GM18520 (cell line): Measurements from ENCODE around the gene SLC38A7.
A peak's percentile ranks its signal among the peaks of the same experiment; 100 is the strongest.
"Not testable (repeated sequence)": the region's sequence is repeated elsewhere in the genome, so short reads cannot be mapped to it uniquely, and the experiment has no call there.

Experiments used
- ATAC-seq: cut with Tn5 transposase; IDR thresholded peaks from one replicate; pipeline ENCODE4 v1.9.1; 2021; ENCODE audit not compliant: unreplicated experiment

SLC38A7 gene, protein sequence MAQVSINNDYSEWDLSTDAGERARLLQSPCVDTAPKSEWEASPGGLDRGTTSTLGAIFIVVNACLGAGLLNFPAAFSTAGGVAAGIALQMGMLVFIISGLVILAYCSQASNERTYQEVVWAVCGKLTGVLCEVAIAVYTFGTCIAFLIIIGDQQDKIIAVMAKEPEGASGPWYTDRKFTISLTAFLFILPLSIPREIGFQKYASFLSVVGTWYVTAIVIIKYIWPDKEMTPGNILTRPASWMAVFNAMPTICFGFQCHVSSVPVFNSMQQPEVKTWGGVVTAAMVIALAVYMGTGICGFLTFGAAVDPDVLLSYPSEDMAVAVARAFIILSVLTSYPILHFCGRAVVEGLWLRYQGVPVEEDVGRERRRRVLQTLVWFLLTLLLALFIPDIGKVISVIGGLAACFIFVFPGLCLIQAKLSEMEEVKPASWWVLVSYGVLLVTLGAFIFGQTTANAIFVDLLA

GRCh38 chr16:58684354-58685083 is at the start of gene SLC38A7:
Gene SLC38A7 (minus strand): TSS chr16:58684770. CDS start chr16:58680126, 4,644 bp downstream.
- peak; percentile 85 for ATAC-seq

DNA sequence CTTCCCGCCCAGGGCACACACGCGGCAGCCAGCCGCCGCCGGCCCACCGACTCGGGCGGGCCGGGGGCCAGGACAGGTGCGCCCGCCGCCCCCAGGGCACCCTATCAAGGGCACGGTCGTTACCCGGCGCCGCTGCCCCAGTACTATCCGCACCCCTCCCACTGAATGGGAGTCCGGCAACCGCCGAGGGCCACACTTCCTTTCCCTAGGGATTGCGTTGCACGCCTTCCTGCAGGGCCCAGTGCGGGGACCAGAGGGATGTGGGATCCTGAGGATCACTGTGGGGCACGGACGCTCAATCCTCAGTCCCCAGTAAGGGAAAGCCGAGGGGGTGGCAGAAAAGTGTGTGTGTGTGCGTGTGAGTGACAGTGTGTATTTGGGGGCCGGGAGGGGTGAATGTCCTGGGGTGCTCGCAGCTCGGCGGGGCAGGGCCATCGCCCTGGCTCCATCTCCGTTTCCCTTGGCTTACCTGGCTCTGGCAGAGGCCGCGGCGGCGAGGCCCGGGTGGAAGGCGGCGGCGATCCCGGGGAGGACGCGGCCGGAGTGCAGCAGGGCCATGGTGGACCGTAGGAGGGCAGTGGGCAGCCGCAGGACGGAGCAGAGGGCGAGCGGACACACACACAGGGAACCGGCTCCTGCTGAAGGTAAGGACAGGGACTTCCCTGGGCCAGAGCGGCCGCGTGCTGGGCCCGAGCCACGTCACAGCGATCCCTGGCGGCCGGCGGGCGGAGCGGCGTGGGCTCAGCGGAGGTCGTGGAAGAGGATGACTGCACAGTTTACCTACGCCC is 49.3 kb upstream of the SLC38A7 start, which contains the start of gene GOT2:
Gene GOT2, minus strand, starts transcription at position 646 of the 788 bp plus-strand sequence. Its CDS starts 88 bp downstream, at position 558.
- peak; percentile 85 for ATAC-seq

GRCh38 chr16:58733248-58733670 is 48.7 kb upstream of the SLC38A7 start:
- ATAC-seq: no peak

DNA sequence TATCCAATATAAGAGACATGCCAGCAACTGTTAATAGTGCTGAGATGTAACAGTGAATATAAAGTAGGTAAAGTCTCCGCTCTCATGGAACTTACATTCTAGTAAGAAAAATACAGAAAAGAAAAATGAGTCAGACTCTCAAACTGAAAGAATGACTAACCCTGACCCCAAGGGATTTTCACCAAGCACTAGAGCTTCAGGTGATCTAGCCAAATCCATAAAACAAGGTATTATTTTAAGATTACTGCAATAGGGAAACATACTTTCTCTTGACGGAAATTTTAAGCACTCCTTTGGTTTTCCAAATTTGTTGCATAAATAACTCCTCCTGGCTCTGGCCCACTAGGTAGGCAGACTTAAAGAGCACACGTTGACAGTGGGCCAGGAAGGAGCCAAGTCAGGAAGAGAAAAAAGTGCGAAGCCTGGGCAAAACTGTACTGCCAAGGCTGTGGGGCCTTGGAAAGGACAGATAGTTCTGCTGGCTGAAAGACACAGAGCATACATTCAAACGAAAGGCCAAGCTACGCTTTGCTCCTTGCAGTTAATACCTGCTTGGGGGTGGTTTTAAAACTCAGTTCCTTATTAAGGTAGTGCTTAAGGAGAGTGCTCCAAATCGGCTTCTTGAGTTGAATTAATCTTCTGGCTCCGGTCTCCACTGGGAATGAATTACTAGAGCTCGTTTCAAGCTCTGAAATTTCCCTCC is 48.1 kb upstream of the SLC38A7 start:
- peak; percentile 56 for ATAC-seq

DNA sequence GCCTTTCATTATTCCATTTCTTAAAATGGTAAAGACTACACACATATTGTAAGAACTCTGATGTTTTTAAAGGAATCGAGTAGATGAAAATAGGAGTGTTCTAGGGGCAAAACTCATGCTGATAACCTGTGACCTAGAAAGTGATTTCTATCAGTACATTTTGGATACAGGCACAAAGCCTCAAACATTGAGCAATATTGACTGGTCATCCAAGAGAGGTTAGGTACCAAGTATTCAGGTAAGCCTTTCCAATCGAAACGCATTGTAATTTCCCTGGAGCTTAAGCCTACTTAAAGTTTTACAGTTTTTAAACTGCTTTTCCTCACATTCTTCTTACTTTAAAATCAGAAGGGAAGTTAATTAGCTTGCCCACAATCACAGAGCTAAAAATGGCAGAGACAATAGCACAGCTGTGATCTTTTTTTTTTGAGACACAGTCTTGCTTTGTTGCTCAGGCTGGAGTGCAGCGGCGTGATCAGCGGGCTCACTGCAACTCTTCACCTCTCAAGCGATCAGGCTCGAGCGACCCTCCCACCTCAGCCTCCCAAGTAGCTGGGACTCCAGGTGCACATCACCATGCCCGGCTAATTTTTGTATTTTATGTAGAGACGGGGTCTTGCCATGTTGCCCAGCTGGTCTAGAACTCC is 46.3 kb upstream of the SLC38A7 start:
- ATAC-seq: no peak

GRCh38 chr16:58727796-58728568 is 43.4 kb upstream of the SLC38A7 start:
- no peak for ATAC-seq

DNA sequence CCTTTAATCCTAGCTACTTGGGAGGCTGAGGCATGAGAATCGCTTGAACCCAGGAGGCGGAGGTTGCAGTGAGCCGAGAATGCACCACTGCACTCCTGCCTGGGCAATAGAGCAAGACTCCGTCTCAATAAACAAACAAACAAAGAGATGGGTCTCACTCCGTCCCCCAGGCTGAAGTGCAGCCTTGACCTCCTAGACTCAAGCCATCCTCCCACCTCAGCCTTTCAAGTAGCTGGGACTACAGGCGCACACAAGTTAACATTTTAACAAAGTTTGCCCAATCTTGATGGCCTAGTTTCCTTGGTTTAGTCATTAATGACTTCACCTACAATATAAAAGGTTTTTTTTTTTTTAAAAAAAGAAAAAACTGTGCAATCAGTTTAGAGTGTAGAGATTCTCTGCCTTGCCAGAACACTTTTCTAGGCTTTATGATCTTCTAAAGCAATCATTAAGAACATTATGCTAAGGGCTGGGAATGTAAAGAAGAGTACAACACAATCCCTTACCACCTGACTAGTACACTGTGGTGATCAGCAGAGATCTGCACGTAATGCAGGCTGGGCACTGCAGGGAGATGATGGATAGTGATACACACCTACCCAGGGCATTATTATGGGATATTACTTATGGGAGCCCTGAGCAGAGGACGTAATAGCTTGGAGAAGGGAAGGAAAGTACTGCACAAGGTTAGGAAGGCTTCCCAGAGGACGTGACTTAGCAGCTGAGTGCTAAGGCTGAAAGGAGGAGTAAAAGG is 42.6 kb upstream of the SLC38A7 start:
- no peak for ATAC-seq

GRCh38 chr16:58723109-58723508 is 38.5 kb upstream of the SLC38A7 start:
- no peak for ATAC-seq

DNA sequence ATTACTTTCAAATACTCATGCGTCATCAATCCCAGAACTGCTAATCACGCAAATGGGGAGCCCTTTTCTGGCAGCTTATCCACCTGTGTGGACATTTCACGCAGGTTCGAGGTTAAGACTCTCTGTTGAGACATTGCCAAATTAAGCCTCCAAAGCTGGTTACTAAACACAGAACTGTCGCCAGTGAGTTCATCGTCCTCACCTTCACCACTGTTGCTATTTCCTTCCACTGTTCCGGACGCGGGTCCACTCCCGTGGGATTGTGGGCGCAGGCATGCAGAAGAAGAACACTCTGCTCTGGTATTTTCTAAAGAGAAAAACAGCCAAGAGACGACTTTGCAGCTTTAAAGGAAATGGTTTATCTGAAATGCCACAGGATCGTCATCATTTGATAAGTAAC is 33.4 kb upstream of the SLC38A7 start:
- no peak for ATAC-seq

GRCh38 chr16:58716468-58716867 is 31.9 kb upstream of the SLC38A7 start:
- ATAC-seq: no peak

DNA sequence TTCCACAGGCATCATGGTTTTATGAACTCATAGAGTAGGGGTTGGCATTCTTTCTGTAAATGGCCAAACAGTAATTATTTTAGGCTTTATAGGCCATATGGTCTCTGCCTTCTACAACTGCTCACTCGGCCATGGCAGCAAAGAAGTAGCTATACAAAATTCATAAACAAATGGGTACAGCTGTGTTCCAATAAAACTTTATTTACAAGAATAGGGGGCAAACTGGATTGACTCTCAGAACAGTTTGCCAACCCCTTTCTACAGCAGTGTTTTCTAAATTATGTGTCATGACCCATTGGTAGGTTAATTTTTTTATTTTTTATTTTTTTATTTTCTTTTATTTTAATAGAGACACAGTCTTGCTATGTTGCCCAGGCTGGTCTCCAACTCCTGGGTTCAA is 29.2 kb upstream of the SLC38A7 start:
- ATAC-seq: no peak

DNA sequence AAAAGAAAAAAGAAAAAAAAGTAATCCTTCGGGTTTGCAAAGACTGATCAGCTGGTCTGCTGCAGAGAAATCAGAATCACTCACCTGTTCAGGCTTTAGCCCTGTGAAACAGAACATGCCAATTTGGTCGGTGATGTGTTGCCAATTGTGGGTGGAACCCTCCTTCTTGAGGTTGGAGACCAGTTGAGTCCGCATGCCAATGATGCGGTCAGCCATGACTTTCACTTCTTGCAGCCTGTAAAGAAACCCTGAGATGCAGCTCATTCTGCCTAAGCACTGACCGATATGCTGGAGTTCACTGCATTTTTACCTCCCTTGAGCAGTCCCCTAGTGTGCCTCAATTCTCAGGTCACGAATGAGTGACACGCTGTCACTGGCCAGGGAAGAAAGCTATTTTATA is 24.8 kb upstream of the SLC38A7 start:
- ATAC-seq: no peak

GRCh38 chr16:58699151-58699550 is 14.6 kb upstream of the SLC38A7 start:
- ATAC-seq: no peak

DNA sequence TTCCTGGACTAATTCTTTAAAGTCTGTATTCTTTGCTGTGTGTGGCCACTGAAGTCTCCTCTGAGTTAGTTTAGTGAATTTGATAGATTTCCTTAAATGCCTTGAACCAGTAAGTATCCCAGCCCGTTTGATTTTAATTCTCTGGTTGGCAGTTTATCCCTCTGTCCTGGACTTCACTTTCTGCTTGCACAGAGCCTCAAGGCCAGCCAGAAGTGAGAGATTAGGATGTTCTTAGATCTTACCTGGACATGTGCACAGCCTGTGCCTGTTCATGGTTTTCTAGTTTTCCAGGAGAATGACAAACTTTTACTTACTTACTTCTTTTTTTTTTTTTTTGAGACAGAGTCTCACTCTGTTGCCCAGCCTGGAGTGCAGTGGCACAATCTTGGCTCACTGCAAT is 10.8 kb upstream of the SLC38A7 start:
- ATAC-seq: no peak

DNA sequence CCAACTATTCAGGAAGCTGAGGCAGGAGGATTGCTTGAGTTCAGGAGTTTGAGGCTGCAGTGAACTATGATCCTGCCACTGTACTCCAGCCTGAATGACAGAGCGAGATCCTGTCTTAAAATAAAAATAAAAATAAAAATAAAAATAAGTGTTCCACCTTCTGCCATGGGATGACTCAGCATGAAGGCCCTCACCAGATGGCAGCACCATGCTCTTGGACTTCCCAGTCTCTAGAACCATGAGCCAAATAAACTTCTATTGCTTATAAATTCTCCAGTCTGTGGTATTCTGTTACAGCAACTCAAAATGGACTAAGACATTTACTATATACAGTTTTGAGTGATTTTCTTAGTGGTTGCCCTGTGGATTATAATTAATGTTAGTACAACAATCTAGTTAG is 7.9 kb upstream of the SLC38A7 start:
- no peak for ATAC-seq

DNA sequence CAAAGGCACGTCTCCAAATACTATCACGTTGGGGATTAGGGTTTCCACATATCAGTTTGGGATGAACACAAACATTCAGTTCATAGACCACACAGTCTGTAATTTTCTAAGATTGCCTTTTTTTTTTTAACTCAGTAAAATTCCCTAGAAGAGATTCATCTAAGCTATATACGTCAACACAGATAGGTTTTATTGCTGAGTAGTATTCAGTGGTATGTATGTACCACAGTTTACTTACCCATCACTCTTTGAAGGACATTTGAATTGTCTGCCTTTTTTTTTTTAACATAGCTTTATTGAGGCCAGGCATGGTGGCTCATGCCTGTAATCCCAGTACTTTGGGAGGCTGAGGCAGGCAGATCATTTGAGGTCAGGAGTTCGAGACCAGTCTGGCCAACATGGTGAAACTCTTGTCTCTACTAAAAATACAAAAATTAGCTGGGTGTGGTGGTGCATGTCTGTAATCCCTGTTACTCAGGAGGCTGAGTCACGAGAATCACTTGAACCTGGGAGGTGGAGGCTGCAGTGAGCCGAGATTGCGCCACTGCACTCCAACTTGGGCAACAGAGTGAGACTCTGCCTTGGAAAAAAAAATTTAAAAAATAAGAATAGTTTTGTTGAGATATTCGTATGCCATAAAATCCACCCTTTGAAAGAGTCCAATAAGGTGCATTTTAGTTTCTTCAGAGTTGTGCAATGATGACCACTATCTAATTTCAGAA is 2.6 kb upstream of the SLC38A7 start:
- not testable (repeated sequence) for ATAC-seq

DNA sequence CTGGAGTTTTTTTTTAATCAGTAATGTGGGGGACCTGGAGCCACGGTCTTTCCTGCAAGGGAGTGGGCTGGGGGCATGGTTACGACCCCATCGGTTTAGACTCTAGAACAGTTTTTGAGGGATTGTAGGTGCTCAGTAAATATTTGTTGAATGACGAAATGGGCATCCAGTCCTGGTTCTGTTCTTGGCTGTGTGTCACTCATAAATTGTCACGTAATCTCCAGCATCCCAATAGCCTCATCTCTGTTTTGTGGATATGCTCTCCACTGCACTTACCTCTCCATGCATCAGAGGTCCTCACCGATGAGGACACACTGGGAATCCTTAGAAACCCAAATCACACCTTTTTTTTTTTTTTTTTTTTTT is 497 bp upstream of the SLC38A7 start:
- no peak for ATAC-seq

DNA sequence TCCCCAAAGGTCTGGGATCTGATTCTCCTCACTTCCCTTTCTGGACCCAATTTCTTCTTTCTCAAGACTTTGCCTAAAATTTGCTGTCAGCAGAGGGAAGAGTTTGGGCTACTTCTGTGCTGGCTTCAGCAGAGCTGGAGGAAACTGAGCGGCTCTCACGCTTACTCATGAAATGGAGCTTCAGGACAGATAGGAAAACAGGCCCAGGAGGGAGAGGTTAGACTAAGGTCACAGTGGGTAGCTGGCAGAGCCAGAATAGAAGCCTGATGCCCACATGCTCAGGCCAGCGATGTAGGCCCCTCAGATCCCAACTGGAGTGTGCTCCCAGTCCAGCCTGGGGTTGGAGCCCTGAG is 593 bp downstream of the SLC38A7 start:
- no peak for ATAC-seq
